ENCODE measurements around the gene OR2V2.

OR2V2 gene

GRCh38 chr5:181189962-181190710, 42.8 kb downstream of the OR2V2 start:
- peak overlapping the region; percentile 95 for H3K27ac ChIP-seq

GRCh38 chr5:181190711-181191525, 43.5 kb downstream of the OR2V2 start:
- peak overlapping the region; percentile 95 for H3K27ac ChIP-seq
- peak; percentile 65 for TF ChIP-seq CTCF (conservative IDR thresholded peaks at IDR 0.05)

More at GRCh38 chr5:181189962-181190710, 42.8 kb downstream of the OR2V2 start:
- TF ChIP-seq CTCF (conservative IDR thresholded peaks at IDR 0.05), result no peak

GRCh38 chr5:181191526-181192336, 44.3 kb downstream of the OR2V2 start:
- no peak for TF ChIP-seq CTCF (conservative IDR thresholded peaks at IDR 0.05)
- peak overlapping the region; percentile 95 for H3K27ac ChIP-seq

GRCh38 chr5:181192337-181193046, 45.1 kb downstream of the OR2V2 start:
- H3K27ac ChIP-seq, result peak overlapping the region; percentile 95
- no peak for TF ChIP-seq CTCF (conservative IDR thresholded peaks at IDR 0.05)

GRCh38 chr5:181193656-181194055, 46.3 kb downstream of the OR2V2 start:
- H3K27ac ChIP-seq, result no peak overlapping the region
- TF ChIP-seq CTCF (conservative IDR thresholded peaks at IDR 0.05), result no peak

- H3K27ac ChIP-seq, result no peak overlapping the region
- TF ChIP-seq CTCF (conservative IDR thresholded peaks at IDR 0.05), result no peak
Observed at GRCh38 chr5:181194489-181195248, 47.3 kb downstream of the OR2V2 start.

Data from VCaP (cell line).